HTERT RPE-1 (cell line): ENCODE data around the gene ALPG.
"Not testable (repeated sequence)": the region's sequence is repeated elsewhere in the genome, so short reads cannot be mapped to it uniquely, and the experiment has no call there.

Experiments
- in situ Hi-C: fragments of 300-500 bp; cut with MboI; formaldehyde crosslinking; loops from 4 replicates; pipeline ENCODE4 v1.14.3; 2020; ENCODE audit warnings: low sequenced_read_pairs

ALPG gene

DNA sequence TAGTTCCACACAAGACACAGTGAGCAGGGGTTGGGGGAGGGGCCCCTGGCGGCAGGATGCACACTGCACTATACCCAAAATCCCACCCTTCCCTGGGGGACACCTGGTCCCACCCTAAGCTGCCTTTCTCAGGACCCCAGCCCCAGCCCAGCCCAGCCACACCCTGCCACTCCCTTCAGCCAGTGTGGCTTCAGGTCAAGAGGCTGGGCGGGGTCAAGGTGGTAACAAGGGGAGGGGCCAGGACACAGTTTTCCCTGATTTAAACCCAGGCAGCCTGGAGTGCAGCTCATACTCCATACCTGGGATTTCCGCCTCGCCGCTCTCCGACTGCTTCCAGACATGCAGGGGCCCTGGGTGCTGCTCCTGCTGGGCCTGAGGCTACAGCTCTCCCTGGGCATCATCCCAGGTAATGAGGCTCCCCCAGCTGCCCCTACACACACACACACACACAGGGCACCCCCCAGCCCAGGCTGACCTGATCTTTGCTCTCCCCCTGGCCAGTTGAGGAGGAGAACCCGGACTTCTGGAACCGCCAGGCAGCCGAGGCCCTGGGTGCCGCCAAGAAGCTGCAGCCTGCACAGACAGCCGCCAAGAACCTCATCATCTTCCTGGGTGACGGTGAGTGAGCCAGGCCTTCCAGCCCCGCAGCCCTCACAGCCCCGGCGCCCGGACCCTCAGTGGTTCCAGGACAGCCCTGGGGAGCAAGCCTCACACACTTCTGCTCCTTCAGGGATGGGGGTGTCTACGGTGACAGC, at the start of gene ALPG:
Gene ALPG (plus strand): TSS at position 289 of the 755 bp plus-strand sequence. CDS start 51 bp downstream, at position 340.
- in situ Hi-C loops: no loop called here

DNA sequence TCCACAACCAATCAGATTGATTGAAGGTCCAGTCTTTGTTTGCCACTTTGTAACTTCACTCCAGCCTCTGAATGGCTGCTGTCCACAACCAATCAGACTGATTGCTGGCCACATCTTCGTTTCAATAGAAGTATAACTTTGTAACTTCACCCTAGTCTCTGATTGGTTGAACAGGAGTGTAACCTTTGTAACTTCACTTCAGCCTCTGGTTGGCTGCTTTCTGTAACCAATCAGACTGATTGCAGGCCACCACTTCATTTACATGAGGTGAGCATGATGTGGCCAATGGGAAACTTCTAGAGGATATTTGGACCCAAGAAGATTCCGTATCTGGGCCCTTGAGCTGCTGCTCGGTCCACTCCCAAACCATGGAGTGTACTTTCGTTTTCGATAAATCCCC, 45.0 kb upstream of the ALPG start:
- in situ Hi-C loops: no loop called here

DNA sequence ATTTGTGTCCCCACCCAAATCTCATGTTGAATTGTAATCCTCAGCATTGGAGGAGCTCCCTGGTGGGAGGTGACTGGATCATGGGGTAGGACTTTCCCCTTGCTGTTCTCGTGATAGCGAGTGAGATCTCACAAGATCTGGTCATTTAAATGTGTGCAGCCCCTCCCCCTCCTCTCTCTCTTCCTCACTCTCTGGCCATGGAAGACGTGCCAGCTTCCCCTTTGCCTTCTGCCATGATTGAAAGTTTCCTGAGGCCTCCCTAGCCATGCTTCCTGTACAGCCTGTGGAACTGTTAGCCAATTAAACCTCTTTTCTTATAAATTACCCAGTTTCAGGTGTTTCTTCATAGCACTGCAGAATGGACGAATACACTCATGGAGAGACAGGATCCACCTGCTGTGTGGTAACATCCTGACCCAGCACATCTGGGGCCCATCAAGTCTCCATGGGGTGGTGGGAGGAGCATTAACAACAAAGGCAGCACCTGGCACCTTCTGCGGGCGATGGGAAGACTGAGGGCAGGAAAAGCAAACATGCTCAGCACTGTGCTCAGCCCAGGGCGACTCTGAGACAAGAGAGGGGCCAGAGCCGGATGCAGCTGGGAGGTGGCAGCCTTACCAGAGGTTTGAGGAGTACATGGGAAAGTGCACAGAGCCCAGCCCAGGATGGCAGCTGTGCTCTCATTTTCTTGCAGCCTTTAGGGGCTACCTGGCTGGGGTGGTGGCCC, 44.3 kb upstream of the ALPG start:
- in situ Hi-C loops: no loop called here

DNA sequence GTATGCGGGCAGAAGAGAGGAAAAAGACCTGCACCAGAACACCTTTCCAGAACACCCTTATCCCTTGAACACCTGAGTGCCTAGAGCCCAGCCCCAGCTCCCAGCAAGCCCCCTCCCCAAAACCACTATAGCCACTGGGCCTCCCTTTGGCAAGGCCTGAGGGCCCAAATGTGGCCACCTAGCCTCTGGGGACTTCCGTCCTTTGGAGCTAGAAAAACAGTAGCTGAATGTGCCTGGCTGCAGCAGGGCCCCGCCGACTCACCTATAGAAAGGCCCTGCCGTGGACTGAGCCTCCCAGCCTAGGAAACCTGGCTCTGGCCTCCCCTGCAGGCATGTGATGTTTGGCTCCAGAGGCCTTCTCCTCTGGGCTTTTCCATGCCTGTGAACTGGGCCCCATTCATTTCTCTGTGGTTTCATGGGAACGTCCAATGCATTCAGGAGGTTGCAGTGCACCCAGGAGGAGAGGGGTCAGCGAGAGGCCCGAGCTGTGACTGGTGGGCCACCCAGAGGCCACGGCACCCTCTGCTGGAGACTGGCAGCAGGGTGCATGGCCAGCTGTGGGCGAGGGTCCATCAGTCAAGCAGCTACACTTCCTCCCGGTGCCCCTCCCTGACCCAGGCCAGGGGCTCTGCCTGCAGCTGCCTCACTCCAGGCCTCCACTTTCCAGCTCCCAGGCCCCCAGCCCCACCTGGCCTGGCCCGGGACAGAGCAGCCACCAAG, 43.4 kb upstream of the ALPG start:
- in situ Hi-C loops: not testable (repeated sequence)

DNA sequence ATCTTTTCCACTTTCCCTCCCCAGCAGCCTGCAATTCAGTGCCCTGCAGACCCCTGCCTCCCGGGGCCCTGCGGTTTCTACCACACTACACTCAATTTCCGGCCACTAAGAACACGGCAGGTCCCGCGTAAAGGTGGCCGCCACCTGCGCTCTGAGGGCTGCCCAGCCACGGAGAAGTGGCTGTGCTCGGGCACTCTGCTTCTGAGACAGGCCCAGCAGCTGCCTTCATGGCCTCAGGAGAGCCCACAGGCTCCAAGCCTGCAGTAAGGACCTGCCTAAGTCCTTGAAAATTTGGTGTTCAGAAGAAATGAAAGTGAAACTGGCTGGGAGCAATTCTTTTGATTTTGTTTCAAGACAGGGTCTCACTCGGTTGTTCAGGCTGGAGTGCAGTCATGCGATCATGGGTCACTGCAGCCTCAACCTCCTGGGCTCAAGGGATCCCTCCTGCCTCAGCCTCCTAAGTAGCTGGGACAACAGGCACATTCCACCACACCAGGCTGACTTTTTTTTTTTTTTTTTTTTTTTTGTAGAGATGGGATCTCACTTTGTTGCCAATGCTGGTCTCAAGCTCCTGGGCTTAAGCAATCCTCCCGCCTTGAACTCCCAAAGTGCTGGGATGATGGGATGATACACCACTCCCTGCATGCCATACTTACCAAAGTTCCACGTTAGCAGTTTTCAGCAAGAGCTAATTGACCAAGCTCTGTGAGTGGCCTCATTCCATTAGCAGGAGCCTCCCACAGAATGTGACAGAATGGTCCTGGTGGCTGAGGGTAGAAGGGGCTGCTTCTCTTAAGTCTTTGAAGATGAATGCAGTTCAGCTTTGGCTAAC, 42.6 kb upstream of the ALPG start:
- in situ Hi-C loops: no loop called here

DNA sequence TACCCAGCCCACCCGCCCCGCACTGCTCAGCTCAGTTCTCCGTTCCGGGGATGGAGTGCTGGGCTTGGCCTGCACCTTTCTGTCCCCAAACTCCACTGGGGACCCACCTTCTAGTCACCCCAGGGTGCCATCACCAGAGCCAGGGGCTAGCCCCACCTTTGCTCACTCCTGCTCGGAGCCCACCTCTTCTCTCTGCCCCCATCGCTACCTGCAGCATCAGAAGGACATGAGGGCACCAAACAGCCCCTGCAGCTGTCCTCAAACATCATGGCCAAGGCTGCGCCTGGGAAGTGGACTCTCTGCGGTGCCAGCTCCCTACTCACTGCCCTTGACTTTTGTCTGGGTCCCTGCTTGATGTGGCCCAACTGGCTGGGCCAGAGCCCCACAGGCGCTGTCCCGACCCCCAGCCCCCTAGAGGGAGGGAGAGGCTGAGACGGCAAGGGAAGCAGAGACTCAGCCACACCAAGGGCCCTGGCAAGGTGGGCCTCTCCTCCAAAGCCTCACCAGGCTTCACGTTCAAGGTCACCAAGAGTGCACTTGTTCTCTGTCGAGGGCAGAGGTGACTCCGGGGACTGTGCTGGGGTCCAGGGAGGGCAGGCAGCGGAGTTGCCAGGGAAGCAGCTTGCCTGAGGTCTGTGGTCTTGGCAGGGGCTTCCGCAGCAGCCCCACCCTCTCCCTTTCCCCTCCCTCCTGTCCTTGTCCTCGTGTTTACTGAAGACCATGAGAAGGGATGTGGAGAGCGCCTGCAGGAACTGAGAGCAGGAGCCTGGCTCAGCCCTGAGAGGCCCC, 41.6 kb upstream of the ALPG start:
- in situ Hi-C loops: not testable (repeated sequence)

DNA sequence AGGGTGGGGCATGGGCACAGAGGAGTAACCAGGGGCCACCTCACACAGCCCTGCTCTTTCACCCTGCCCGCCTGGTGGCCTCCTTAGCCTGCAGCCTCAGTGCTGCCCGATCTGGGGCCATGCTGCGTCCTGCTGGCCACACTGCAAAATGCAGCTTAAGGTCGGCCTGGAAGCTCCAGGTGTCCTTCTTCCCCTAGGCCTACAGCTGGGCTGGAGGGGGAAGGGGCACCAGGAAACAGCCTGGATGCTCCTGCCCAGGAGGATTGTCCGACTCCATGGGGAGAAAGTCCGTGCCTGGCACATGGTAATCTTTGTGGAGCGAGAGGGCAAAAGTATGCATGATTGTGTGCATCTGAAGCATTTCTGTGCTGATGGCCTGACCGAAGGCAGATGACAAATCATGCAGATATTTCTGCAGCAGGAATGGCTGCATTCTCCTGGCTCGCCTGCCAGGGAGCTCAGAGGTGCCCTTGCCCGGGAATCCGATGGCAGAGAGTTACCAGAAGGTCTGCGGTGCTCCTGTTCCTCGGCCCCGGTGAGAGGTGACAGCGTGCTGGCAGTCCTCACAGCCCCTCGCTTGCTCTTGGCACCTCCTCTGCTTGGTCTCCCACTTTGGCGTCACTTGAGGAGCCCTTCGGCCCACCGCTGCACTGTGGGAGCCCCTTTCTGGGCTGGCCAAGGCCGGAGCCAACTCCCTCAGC, 40.9 kb upstream of the ALPG start:
- in situ Hi-C loops: no loop called here

DNA sequence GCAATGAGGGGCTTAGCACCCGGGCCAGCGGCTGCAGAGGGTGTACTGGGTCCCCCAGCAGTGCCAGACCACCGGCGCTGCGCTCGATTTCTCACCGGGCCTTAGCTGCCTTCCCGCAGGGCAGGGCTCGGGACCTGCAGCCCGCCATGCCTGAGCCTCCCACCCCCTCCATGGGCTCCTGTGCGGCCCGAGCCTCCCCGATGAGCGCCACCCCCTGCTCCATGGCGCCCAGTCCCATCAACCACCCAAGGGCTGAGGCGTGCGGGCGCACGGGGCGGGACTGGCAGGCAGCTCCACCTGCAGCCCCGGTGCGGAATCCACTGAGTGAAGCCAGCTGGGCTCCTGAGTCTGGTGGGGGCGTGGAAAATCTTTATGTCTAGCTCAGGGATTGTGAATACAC, 40.2 kb upstream of the ALPG start:
- in situ Hi-C loops: not testable (repeated sequence)

DNA sequence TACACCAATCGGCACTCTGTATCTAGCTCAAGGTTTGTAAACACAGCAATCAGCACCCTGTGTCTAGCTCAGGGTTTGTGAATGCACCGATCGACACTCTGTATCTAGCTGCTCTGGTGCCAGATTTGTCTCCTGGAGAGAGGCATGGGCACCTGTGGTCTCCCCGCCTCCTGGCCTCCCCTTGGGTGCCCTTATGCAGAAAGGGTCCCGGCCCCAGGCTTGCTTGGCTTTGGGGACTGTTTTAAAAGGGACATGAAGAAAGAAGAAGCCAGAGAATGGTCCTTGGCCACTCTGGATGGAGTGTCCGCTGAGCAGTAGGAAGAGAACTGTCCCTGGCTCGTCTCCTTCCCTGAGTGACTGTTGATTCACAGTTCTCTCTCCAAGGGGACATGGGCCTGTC, 39.6 kb upstream of the ALPG start:
- in situ Hi-C loops: no loop called here

DNA sequence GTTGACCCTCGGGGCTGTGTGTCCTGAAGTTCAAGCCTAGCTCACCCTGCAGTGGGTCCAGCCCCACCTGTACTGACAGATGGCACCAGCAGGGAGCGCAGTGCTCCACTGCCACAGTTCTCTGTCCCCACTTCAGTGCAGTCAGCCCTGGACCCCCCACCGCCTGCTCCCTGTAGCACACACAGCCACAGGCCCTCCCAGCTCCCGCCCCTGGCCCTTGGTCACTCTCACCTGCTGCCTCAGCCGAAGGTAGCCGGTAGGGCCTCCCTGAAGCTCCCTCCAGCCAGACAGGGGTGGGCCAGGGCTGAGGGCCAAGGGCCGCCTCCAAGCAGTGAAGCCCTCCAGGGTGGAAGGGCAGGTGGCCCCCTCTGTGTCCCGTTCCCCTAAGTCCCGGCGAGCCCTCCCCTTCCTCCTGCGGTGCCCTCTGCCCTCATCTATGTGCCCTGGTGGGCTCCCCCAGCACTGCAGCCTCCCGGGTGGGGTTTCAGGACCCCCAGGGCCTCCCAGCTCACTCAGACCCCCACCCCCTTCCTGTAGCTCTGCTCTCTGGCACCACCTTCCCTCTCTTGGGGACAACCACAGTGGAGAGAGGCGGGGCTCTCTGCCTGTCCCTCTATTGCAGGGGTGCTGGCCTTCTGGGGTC, 38.9 kb upstream of the ALPG start:
- in situ Hi-C loops: no loop called here

DNA sequence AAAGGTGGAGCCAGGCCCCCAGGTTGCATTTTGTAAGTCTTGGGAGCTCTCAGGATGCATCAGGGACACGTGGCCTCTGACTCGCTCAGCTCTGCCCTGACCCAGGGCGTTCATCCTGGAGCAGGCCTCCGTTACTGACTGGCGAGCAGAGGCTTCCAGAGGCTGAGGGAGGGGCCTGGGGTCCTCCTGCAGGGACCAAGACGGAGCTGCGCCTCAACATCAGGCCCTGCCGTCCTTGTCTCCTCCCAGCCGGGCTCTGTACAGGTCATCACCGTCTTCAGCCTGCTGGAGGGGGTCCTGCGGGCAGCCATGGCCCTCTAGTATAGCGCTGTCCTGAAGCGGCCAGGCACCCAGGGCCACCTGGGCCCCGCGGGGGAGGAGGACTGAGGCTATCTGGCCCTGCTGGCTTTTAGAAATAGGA, 38.3 kb upstream of the ALPG start:
- in situ Hi-C loops: no loop called here

DNA sequence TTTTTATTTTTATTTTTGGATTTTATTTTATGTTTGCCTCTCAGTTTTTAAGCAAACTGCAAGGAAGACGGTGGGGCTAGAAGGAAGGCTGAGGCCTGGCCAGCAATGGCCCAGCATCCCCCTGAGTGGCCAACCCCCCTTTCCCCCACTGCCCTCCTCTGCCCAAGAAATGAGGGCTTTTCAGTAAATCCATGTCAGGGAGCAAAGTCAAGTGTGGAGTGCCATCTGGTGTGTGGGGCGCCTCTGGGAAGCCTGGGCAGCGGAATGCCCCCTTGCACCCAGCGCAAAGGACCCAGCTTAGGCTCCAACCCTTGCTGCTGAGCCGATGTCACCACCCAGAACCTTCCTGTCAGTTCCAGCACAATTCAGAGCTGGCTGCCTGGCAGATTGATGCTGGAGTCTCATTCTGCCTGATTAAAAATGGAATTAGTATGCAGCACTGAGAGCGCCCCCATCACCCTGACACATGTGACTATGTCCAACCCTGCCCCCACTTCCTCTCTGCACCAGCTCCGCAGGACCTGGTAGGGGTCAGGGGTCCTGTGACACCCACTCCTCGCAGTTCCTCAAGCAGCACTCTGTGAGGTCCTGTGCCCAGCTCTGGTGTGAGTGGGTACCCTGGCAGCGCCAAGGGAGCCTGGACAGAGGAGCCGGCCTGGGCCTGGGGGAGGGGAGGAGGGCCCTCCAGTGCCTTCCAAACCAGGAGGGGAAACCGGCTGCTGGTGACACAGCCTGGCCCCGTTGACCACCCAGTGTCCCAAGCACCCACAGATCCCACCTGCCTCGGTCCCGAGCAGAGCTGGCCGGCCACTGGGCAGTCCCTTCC, 37.3 kb upstream of the ALPG start:
- in situ Hi-C loops: no loop called here

DNA sequence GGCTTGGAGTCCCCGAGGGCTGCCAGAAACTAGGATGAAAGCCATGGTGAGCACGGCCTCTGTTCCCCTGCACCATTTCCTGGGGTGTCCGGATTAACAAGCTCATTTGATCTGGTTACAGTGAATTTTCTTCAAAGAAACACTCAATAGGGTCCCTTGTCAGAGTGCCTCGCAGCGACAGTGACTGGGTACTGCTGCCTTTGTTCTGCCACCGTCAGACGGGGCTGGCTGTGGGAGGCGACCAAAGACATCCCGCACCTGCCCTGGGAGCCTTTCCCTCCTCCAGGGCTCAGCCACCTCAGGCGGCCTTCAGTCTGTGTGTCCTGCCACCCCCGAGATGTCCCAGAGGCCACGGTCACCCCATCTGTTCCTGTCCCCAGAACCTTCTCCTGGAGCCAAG, 36.6 kb upstream of the ALPG start:
- in situ Hi-C loops: not testable (repeated sequence)

DNA sequence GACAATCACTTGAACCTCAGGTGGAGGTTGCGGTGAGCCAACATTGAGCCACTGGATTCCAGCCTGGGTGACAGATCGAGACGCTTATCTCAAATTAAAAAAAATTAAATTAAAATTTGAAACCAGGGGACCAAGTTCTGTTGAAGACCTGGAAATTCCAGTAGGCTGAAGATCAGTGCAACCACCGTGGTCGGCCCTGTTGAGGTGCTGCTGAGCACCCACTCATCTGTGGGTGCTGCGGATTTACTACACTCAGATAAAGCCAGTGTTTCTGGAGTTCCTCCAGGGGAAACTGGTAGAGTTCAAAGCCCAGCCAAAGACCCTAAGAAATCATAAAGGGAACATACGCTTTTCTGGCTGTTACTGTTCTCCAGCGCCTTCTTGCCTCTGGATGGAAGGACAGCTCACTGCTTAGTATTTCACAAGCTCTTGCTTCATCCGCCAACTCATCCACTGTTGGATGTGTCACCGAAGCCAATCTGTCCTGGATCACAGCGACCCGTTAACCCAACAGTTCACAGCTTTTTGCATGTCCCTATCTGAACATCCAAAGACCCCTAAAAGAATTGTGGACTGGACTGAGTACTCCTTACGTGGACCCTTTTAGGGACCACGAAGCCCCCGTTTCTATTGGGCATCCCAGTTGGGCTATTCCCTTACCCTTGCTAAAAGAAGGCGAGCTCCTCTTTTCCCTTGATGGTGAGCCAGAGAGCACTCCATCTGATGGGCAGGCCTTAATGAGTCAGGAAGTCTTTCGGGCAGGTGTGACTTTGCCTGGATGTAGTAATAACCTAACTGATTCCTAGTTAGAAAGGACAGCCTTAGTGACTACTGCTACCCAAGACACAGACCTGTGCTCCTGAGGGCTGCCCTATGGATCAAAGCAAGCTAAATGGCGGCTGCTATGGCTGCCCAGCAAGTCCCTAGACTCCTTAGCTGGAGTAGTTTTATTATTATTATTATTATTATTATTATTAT, 34.1 kb upstream of the ALPG start:
- in situ Hi-C loops: no loop called here

DNA sequence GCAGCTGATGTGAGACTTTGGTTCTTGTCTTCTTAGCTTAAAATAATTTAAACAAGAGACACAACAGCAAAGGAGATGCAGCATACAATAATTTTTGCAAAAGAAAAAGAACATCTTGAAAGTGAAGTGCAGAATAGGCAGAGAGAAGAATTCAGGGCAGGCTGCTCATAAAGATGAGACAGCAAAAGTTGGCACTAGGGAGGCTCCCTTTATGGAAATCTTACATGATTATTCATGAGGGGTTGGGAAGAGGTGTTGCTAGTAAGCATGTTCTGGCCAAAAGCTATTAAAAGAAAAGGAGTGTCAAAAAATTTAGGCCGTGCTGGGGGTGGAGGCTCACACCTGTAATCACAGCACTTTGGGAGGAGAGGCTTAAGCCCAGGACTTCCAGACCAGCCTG, 32.3 kb upstream of the ALPG start:
- in situ Hi-C loops: no loop called here

DNA sequence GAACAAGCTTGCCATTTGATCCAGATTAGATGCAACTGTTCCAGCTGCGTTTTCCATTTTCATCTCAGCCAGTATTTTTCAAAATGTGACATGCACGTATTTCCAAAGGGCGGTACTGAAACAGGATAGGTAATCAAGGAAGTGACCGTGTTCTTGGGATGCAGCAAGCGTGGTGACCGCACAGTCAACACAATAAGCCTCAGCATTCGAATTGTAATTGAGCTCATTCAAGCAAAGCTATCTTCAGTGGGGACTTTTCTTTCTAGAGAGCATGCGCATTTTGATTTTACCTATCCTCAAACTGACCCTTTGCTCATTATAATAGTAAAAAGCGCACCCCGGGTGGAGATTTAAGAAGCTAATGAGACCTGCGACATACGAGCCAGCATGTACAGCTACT, 31.5 kb upstream of the ALPG start:
- in situ Hi-C loops: no loop called here

DNA sequence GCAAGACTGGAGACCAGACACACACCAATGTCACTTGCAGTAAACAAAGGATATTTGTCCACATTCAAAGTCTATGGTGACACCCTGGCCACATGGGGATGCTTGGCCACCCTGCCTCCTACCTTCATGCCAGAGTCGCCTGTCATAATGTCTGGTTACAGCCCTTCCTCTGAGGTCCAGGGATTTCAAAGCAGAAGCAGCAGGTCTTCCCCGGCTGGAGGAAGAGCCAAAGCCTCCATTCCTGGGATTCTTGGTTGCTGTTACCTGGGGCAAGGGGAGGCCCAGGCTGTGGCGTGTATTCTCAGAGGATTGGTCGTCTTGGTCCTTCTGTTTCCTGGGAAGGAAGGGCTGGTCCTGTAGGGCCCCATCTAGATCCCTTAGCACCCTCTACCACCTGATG, 30.4 kb upstream of the ALPG start:
- in situ Hi-C loops: no loop called here
